ENCODE results near the gene CCR6.

Gene CCR6

DNA sequence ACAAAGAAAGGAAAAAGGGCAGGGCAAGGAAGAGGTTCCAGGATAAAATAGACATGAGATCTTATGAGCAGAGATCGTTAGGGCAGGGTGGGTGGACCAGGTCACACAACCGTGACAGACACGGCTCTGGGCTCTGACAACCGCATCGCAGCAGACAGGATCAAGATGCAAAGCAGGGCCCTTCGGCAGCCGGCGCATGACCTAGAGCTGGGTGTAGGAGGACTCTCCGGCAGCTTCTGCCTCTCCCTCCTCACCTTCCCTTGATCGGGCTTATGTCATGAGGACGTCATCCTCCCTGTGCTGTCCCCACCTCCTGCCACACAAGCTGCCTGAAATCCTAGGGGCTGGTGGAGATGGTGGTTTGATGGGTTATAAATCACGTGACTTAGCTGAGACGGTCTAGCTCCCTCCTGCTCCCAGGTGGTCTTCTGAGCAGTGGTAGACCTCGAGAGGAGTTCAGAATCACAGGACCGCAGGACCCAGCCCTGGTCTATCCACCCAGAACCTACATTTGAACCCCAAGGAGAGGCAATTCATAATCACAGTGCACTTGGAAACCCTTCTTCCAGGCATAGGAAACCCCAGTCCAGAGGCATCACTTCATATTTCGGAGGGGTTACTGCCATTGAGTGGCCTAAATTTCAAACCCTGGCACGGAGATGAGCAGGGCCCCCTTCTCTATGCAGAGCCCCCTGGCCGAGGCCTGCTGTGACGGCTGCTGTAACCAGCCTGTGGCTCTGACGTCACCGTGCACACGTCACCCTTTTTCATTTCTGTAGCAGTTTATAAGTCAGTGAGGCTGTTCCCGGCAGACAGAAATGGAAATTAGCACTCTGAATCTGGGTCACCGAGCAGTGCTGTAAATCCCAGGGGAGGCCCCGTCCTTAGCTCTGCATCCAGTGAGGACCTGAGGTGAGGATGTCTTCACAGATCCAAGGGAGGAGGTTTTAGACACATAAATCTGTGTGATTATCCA, 8.7 kb upstream of the CCR6 start:
- no peak overlapping the region for H3K27ac ChIP-seq (ENCODE audit: low read length)
- no peak overlapping the region for H3K4me3 ChIP-seq (ENCODE audit: low read length)
- H3K9me3 ChIP-seq (ENCODE audit: insufficient read depth, low read depth, low read length): no peaks in the 10 kb centered on the region
- no peak overlapping the region for H3K9ac ChIP-seq (ENCODE audit: low read depth, low read length)
- no peaks in the 10 kb centered on the region for H3K27me3 ChIP-seq (ENCODE audit: insufficient read depth, low read length)
- H3K36me3 ChIP-seq (ENCODE audit: insufficient read depth, low read depth, low read length): no peaks in the 10 kb centered on the region
- H3K4me1 ChIP-seq (ENCODE audit: insufficient read depth, low read length): no peaks in the 10 kb centered on the region

DNA sequence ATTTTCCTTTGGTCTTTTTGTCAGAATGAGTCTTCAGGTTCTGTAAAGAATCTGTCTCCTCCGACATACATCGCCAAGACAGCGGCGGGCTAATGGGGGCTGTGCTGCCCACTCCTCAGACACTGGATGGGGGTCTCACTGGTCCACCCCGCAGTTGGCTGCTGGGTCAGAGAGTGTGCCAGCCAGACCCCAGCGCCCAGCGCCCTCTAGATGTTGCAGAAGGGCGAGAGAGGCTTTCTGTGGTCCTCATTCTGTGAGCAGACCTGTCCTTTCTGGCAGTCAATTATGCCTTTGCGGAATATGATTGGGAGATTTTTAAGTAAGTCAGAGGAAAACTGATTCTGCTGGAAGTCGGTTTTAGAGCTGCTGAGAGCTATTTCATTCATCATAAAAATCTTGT, 7.8 kb upstream of the CCR6 start:
- no peak overlapping the region for H3K27ac ChIP-seq (ENCODE audit: low read length)
- no peaks in the 10 kb centered on the region for H3K4me1 ChIP-seq (ENCODE audit: insufficient read depth, low read length)

GRCh38 chr6:167116109-167116837, 6.6 kb upstream of the CCR6 start:
- Histone ChIP-seq H3K4me3 (ENCODE audit: low read length) (no peak overlapping the region), H3K4me1 (ENCODE audit: insufficient read depth, low read length) (no peaks in the 10 kb centered on the region), H3K27me3 (ENCODE audit: insufficient read depth, low read length) (no peaks in the 10 kb centered on the region)

More for the DNA sequence above, 7.8 kb upstream of the CCR6 start:
- Histone ChIP-seq H3K4me3 (ENCODE audit: low read length) (no peak overlapping the region), H3K9ac (ENCODE audit: low read depth, low read length) (no peak overlapping the region), H3K9me3 (ENCODE audit: insufficient read depth, low read depth, low read length) (peaks cover 5% of the 10 kb centered on the region; the same call in 1 of the 2 replicates), H3K27me3 (ENCODE audit: insufficient read depth, low read length) (no peaks in the 10 kb centered on the region), H3K36me3 (ENCODE audit: insufficient read depth, low read depth, low read length) (no peaks in the 10 kb centered on the region)

GRCh38 chr6:167116838-167117228, 6.1 kb upstream of the CCR6 start:
- Histone ChIP-seq H3K9ac (ENCODE audit: low read depth, low read length) (no peak overlapping the region), H3K4me1 (ENCODE audit: insufficient read depth, low read length) (no peaks in the 10 kb centered on the region), H3K4me3 (ENCODE audit: low read length) (no peak overlapping the region), H3K27me3 (ENCODE audit: insufficient read depth, low read length) (no peaks in the 10 kb centered on the region), H3K36me3 (ENCODE audit: insufficient read depth, low read depth, low read length) (no peaks in the 10 kb centered on the region), H3K27ac (ENCODE audit: low read length) (no peak overlapping the region), H3K9me3 (ENCODE audit: insufficient read depth, low read depth, low read length) (peaks cover 5% of the 10 kb centered on the region)

More at GRCh38 chr6:167116109-167116837, 6.6 kb upstream of the CCR6 start:
- Histone ChIP-seq H3K36me3 (ENCODE audit: insufficient read depth, low read depth, low read length) (no peaks in the 10 kb centered on the region), H3K27ac (ENCODE audit: low read length) (no peak overlapping the region), H3K9ac (ENCODE audit: low read depth, low read length) (no peak overlapping the region; the same call in 1 of the 2 replicates), H3K9me3 (ENCODE audit: insufficient read depth, low read depth, low read length) (peaks cover 5% of the 10 kb centered on the region)

GRCh38 chr6:167118006-167118405, 4.9 kb upstream of the CCR6 start:
- H3K36me3 ChIP-seq (ENCODE audit: insufficient read depth, low read depth, low read length): no peaks in the 10 kb centered on the region
- no peaks in the 10 kb centered on the region for H3K27me3 ChIP-seq (ENCODE audit: insufficient read depth, low read length)
- H3K27ac ChIP-seq (ENCODE audit: low read length): no peak overlapping the region
- H3K4me1 ChIP-seq (ENCODE audit: insufficient read depth, low read length): no peaks in the 10 kb centered on the region
- no peak overlapping the region for H3K4me3 ChIP-seq (ENCODE audit: low read length)
- H3K9ac ChIP-seq (ENCODE audit: low read depth, low read length): no peak overlapping the region
- peaks cover 5% of the 10 kb centered on the region for H3K9me3 ChIP-seq (ENCODE audit: insufficient read depth, low read depth, low read length)

GRCh38 chr6:167118839-167119238, 4.1 kb upstream of the CCR6 start:
- H3K36me3 ChIP-seq (ENCODE audit: insufficient read depth, low read depth, low read length): no peaks in the 10 kb centered on the region
- no peak overlapping the region for H3K4me3 ChIP-seq (ENCODE audit: low read length)
- peaks cover 5% of the 10 kb centered on the region for H3K9me3 ChIP-seq (ENCODE audit: insufficient read depth, low read depth, low read length)
- H3K27ac ChIP-seq (ENCODE audit: low read length): no peak overlapping the region
- no peaks in the 10 kb centered on the region for H3K27me3 ChIP-seq (ENCODE audit: insufficient read depth, low read length)
- H3K9ac ChIP-seq (ENCODE audit: low read depth, low read length): no peak overlapping the region
- H3K4me1 ChIP-seq (ENCODE audit: insufficient read depth, low read length): no peaks in the 10 kb centered on the region

GRCh38 chr6:167119670-167120582, 3.0 kb upstream of the CCR6 start:
- Histone ChIP-seq H3K27me3 (ENCODE audit: insufficient read depth, low read length) (no peaks in the 10 kb centered on the region), H3K27ac (ENCODE audit: low read length) (no peak overlapping the region), H3K9ac (ENCODE audit: low read depth, low read length) (no peak overlapping the region), H3K4me3 (ENCODE audit: low read length) (no peak overlapping the region), H3K4me1 (ENCODE audit: insufficient read depth, low read length) (no peaks in the 10 kb centered on the region), H3K9me3 (ENCODE audit: insufficient read depth, low read depth, low read length) (peaks cover 5% of the 10 kb centered on the region), H3K36me3 (ENCODE audit: insufficient read depth, low read depth, low read length) (no peaks in the 10 kb centered on the region)

DNA sequence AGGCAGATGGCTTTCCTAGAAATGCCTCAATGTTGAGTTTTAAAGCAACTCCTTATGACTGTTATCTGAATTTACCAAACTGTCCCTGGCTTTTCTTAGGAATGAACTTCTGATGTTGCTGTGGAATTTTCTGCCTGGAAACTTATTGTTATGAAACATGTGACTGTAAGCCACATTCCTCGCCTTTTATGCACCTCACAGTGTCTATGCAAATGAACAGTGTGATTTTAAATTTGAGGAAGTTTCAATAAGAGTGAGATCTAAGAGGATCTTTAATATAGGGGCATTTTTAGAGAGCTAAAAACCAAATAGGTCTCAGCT, 2.4 kb upstream of the CCR6 start:
- H3K9ac ChIP-seq (ENCODE audit: low read depth, low read length): no peak overlapping the region
- H3K36me3 ChIP-seq (ENCODE audit: insufficient read depth, low read depth, low read length): no peaks in the 10 kb centered on the region
- no peak overlapping the region for H3K27ac ChIP-seq (ENCODE audit: low read length)
- no peak overlapping the region for H3K4me3 ChIP-seq (ENCODE audit: low read length)
- no peaks in the 10 kb centered on the region for H3K4me1 ChIP-seq (ENCODE audit: insufficient read depth, low read length)
- no peaks in the 10 kb centered on the region for H3K27me3 ChIP-seq (ENCODE audit: insufficient read depth, low read length)
- peaks cover 5% of the 10 kb centered on the region for H3K9me3 ChIP-seq (ENCODE audit: insufficient read depth, low read depth, low read length)

- Histone ChIP-seq H3K9me3 (ENCODE audit: insufficient read depth, low read depth, low read length) (peaks cover 5% of the 10 kb centered on the region), H3K36me3 (ENCODE audit: insufficient read depth, low read depth, low read length) (no peaks in the 10 kb centered on the region), H3K4me3 (ENCODE audit: low read length) (no peak overlapping the region), H3K27me3 (ENCODE audit: insufficient read depth, low read length) (no peaks in the 10 kb centered on the region), H3K27ac (ENCODE audit: low read length) (no peak overlapping the region), H3K9ac (ENCODE audit: low read depth, low read length) (no peak overlapping the region), H3K4me1 (ENCODE audit: insufficient read depth, low read length) (no peaks in the 10 kb centered on the region)
Observed at GRCh38 chr6:167121335-167121841, 1.5 kb upstream of the CCR6 start.

DNA sequence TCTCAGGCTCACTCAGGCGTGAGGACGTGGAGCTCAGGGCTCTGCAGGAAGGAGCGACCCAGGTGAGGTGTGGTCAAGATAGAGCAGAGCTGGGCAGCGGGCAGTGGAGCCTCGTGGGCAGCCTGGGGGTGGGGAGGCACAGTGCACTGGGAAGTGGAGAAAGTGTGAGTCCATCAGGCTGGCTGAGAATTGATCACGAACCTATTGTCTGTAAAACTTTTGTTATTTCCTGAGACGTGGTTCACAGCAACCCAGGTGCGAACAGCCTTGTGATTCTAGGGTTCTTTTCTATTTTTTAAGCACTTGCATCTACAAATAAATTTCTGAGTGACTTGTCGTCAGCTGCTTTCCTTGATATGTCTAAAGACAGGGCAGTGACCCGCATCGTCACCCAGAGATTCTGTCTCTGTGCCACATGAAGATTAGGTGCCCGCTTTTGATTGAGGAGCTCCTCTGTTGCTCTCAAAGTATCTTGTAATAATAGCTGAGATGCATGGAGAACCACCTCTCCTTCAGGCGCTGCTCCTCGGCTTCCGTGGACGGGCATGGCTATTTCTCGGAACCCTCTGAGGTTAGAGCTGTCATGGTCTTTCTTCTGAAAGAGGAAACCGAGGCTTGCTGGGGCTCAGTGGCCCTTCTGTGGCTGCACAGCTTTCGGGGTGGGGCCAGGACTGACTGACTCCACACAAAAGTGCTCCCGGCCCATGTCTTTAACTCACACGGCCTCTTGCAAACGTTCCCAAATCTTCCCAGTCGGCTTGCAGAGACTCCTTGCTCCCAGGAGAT, 662 bp upstream of the CCR6 start:
- H3K27ac ChIP-seq (ENCODE audit: low read length): no peak overlapping the region
- no peak overlapping the region for H3K9ac ChIP-seq (ENCODE audit: low read depth, low read length)
- no peaks in the 10 kb centered on the region for H3K4me1 ChIP-seq (ENCODE audit: insufficient read depth, low read length)
- no peak overlapping the region for H3K4me3 ChIP-seq (ENCODE audit: low read length)
- H3K36me3 ChIP-seq (ENCODE audit: insufficient read depth, low read depth, low read length): no peaks in the 10 kb centered on the region
- H3K9me3 ChIP-seq (ENCODE audit: insufficient read depth, low read depth, low read length): peaks cover 5% of the 10 kb centered on the region
- H3K27me3 ChIP-seq (ENCODE audit: insufficient read depth, low read length): no peaks in the 10 kb centered on the region
